Ishikawa (cell line): ENCODE data around the gene GNPTG.

Experiments
- CEBPB ChIP-seq: IDR thresholded peaks from 2 replicates; pipeline ENCODE4 v1.6.1; 2012
- CREB1 ChIP-seq: IDR thresholded peaks from 2 replicates; pipeline ENCODE4 v1.6.1; 2012; ENCODE audit warnings: low read depth
- EGR1 ChIP-seq: IDR thresholded peaks from 2 replicates; pipeline ENCODE4 v1.6.1; 2012
- EP300 ChIP-seq: IDR thresholded peaks from 2 replicates; pipeline ENCODE4 v1.6.1; 2012; ENCODE audit warnings: borderline replicate concordance
- FOXM1 ChIP-seq: IDR thresholded peaks from 2 replicates; pipeline ENCODE4 v1.6.1; 2012; ENCODE audit warnings: low read depth, borderline replicate concordance
- MAX ChIP-seq: IDR thresholded peaks from 2 replicates; pipeline ENCODE4 v1.6.1; 2012
- NFIC ChIP-seq: IDR thresholded peaks from 2 replicates; pipeline ENCODE4 v1.6.1; 2012
- RAD21 ChIP-seq: IDR thresholded peaks from 2 replicates; pipeline ENCODE4 v1.6.1; 2012; ENCODE audit warnings: low read depth
- REST ChIP-seq: IDR thresholded peaks from 2 replicates; pipeline ENCODE4 v1.6.1; 2012; ENCODE audit warnings: low read depth, mild to moderate bottlenecking
- TAF1 ChIP-seq: IDR thresholded peaks from 2 replicates; pipeline ENCODE4 v1.6.1; 2012; ENCODE audit warnings: low read depth, mild to moderate bottlenecking
- TCF12 ChIP-seq: IDR thresholded peaks from 2 replicates; pipeline ENCODE4 v1.6.1; 2012; ENCODE audit warnings: low read depth
- TEAD4 ChIP-seq: IDR thresholded peaks from 2 replicates; pipeline ENCODE4 v1.6.1; 2012
- YY1 ChIP-seq: IDR thresholded peaks from 2 replicates; pipeline ENCODE4 v1.6.1; 2012; ENCODE audit warnings: low read depth
- ZBTB7A ChIP-seq: IDR thresholded peaks from 2 replicates; pipeline ENCODE4 v1.6.1; 2012; ENCODE audit warnings: low read depth
- TF ChIP-seq, protein P1 (sequence below): IDR thresholded peaks from 2 replicates; pipeline ENCODE4 v1.6.1; 2012

Gene GNPTG

DNA sequence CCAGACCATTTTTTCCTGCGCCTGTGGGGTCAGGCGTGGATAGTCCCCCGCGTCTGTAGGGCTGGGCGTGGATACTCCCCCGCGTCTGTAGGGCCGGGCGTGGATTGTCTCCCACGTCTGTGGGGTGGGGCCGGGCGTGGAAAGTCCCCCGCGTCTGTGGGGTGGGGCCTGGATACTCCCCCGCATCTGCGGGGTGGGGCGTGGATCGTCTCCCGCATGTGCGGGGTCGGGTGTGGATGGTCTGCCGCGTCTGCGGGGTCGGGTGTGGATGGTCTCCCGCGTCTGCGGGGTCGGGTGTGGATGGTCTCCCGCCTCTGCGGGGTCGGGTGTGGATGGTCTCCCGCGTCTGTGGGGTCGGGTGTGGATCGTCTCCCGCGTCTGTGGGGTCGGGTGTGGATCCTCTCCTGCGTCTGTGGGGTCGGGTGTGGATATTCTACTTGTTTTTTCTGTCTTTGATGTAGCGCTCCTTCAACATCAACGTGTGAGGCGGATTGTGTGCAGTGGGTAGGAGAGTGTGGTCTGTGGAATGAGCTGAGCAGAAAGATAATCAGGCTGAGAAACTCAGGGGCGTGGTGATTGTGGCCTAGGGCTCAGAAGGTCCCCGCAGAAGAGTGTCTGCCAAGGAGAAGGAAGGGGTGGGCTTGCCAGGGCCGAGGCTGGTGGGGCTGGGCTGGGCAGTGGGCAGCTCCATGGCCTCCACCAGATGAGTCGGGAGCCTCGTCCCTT is 3.2 kb downstream of the GNPTG start:
- TF ChIP-seq MAX (no peak), CREB1 (no peak), TAF1 (no peak), RAD21 (no peak), TCF12 (no peak)

- TF ChIP-seq EGR1 (no peak), MAX (no peak), REST (no peak), TEAD4 (no peak), TCF12 (no peak), FOXM1 (no peak), EP300 (no peak), ZBTB7A (no peak), CREB1 (no peak), CEBPB (no peak), NFIC (no peak)
- TF ChIP-seq, protein P1, sequence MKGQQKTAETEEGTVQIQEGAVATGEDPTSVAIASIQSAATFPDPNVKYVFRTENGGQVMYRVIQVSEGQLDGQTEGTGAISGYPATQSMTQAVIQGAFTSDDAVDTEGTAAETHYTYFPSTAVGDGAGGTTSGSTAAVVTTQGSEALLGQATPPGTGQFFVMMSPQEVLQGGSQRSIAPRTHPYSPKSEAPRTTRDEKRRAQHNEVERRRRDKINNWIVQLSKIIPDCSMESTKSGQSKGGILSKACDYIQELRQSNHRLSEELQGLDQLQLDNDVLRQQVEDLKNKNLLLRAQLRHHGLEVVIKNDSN, result no peak
Measured at GRCh38 chr16:1355591-1355990, 3.9 kb downstream of the GNPTG start.

GRCh38 chr16:1356061-1356900 is 4.5 kb downstream of the GNPTG start:
- no peak for TF ChIP-seq TAF1
- TF ChIP-seq YY1, result no peak
- TF ChIP-seq REST, result no peak
- TF ChIP-seq NFIC, result no peak
- no peak for TF ChIP-seq TCF12
- no peak for TF ChIP-seq MAX
- TF ChIP-seq CREB1, result no peak
- TF ChIP-seq, protein P1, result no peak
- TF ChIP-seq EP300, result no peak
- TF ChIP-seq EGR1, result no peak
- no peak for TF ChIP-seq CEBPB
- TF ChIP-seq RAD21, result no peak
- no peak for TF ChIP-seq TEAD4
- no peak for TF ChIP-seq FOXM1
- TF ChIP-seq ZBTB7A, result no peak

DNA sequence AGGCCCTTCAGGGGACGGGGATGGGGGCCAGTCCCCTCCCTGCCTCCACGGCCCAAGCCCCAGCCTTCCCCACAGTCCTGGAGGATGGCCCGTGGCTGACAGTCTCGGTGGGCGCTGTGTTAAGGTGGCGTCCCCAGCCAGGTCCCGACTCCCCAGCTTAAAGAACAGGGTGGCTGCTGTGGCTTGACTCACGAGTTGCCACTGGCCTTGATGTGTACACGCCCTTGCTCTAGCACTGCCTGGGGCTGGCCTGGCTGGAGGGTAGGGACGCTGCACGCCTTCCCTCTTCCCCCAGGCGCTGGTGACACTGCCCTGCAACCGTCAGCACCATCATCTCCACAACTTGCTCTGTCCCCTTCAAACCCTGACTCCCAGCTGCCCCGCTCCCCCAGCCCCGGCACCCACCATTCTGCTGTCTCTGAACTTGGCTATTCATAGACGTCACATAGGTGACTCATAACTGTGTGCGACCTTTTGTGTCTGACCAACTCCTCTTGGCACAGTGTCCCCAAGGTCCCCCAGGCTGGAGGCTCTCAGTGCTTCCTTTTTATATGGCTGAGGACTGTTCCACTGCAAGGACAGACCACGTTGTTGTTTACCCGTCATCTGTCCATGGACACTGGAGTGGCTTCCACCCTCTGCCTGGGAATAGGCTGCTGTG is 6.3 kb downstream of the GNPTG start:
- no peak for TF ChIP-seq CREB1
- TF ChIP-seq REST, result no peak
- TF ChIP-seq TAF1, result no peak
- no peak for TF ChIP-seq EP300
- no peak for TF ChIP-seq TEAD4
- no peak for TF ChIP-seq YY1
- no peak for TF ChIP-seq MAX
